ENCODE measurements around the gene POU6F2. TPM values are rescaled to one million over a fixed set of nuclear protein-coding genes. Genes with fewer than 3 reads are reported as not detected.

POU6F2 gene
- total RNA-seq, 1 donor from 2014 or later, result 1.1 TPM

DNA sequence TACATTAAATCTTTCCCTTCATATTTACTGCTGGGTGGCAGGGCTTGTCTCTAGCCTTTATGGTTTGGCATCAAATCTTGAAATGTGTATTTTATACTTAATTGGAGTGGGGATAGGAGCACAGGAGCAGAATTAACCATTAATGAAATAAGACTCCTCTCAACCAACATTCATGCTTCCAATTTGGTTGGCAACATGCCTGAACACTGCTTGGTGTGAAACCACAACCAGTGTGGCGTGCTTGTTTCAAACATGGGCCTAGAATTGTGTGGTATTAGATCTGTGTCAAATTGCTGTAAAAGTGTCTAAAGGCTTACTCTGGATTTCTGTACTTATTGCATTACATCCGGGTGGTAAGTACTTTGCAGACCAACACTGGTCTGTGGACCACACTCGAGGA, 43.7 kb upstream of the POU6F2 start:
- no peak for DNase-seq (ENCODE audit: low spot score)
- Mint-ChIP-seq H3K4me3 (ENCODE audit: unreplicated experiment) (no peak overlapping the region), H3K27ac (ENCODE audit: unreplicated experiment) (no peak overlapping the region), H3K27me3 (ENCODE audit: unreplicated experiment) (no peaks in the 10 kb centered on the region), H3K9me3 (ENCODE audit: unreplicated experiment) (no peaks in the 10 kb centered on the region), H3K4me1 (ENCODE audit: unreplicated experiment) (no peaks in the 10 kb centered on the region), H3K36me3 (ENCODE audit: low read depth, unreplicated experiment) (no peaks in the 10 kb centered on the region)
- TF ChIP-seq, protein P1, sequence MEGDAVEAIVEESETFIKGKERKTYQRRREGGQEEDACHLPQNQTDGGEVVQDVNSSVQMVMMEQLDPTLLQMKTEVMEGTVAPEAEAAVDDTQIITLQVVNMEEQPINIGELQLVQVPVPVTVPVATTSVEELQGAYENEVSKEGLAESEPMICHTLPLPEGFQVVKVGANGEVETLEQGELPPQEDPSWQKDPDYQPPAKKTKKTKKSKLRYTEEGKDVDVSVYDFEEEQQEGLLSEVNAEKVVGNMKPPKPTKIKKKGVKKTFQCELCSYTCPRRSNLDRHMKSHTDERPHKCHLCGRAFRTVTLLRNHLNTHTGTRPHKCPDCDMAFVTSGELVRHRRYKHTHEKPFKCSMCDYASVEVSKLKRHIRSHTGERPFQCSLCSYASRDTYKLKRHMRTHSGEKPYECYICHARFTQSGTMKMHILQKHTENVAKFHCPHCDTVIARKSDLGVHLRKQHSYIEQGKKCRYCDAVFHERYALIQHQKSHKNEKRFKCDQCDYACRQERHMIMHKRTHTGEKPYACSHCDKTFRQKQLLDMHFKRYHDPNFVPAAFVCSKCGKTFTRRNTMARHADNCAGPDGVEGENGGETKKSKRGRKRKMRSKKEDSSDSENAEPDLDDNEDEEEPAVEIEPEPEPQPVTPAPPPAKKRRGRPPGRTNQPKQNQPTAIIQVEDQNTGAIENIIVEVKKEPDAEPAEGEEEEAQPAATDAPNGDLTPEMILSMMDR (IDR thresholded peaks at IDR 0.05; ENCODE audit: unreplicated experiment), result no peak

DNA sequence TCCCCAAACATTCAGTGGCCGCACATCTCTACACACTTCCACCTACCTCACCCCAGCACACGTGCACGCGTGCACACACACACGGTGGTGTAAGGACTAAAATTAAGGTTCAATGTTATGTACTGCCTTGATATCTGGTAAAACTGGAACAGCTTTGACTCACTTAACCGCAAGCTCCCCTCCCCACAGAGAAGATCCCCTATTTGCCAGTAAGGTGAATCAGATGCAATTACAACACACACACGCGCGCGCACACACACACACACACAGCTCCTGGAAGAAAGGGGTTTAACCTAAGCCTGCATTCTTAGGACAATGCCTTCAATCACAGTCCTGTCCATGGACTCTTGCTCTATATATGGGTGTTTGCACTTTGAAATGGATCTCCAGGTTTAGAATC, 43.2 kb upstream of the POU6F2 start:
- Mint-ChIP-seq H3K27ac (ENCODE audit: unreplicated experiment) (no peak overlapping the region), H3K4me1 (ENCODE audit: unreplicated experiment) (no peaks in the 10 kb centered on the region), H3K36me3 (ENCODE audit: low read depth, unreplicated experiment) (no peaks in the 10 kb centered on the region), H3K9me3 (ENCODE audit: unreplicated experiment) (no peaks in the 10 kb centered on the region), H3K27me3 (ENCODE audit: unreplicated experiment) (no peaks in the 10 kb centered on the region), H3K4me3 (ENCODE audit: unreplicated experiment) (no peak overlapping the region)
- no peak for DNase-seq (ENCODE audit: low spot score)
- TF ChIP-seq, protein P1 (IDR thresholded peaks at IDR 0.05; ENCODE audit: unreplicated experiment), result no peak

DNA sequence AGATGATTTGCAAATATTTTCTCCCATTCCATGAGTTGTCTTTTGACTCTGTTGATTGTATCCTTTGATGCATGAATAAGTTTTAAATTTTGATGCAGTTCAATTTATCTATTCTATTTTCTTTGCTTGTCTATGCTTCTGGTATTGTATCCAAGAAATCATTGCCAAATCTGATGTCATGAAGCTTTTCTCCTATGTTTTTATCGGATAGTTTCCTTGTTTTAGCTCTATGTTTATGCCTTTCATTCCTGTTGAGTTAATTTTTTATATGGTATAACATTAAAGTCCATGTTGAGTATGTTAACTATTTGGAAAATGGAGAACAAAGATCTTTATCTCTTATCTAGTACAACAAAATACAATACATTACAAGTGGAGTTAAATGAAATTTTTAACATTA, 41.1 kb upstream of the POU6F2 start:
- H3K27me3 Mint-ChIP-seq (ENCODE audit: unreplicated experiment), result no peaks in the 10 kb centered on the region
- H3K9me3 Mint-ChIP-seq (ENCODE audit: unreplicated experiment), result no peaks in the 10 kb centered on the region
- no peaks in the 10 kb centered on the region for H3K4me1 Mint-ChIP-seq (ENCODE audit: unreplicated experiment)
- H3K4me3 Mint-ChIP-seq (ENCODE audit: unreplicated experiment), result no peak overlapping the region
- no peak for DNase-seq (ENCODE audit: low spot score)
- no peaks in the 10 kb centered on the region for H3K36me3 Mint-ChIP-seq (ENCODE audit: low read depth, unreplicated experiment)
- H3K27ac Mint-ChIP-seq (ENCODE audit: unreplicated experiment), result no peak overlapping the region
- TF ChIP-seq, protein P1 (IDR thresholded peaks at IDR 0.05; ENCODE audit: unreplicated experiment), result no peak

DNA sequence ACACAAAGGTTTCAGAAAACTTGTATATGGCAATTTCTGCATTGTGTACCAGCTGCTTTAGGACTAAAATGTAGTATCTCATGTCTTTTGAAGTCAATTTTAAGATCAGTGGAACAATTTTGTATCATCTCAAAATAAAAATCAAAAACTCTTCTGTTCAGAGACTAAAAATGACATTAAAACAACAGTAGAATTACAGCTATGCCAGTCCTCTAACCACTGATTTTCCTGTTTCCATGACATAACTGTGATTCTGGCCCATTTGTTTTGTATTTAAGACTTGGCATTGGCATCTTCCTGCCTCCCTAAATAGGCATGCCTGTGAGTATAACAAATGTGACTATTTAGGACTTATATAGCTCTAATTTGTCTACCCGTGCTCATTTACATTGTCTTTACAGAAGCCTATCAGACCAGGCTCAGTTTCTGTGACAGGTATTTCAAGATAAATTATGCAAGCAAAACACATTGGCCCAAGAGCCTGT, 39.7 kb upstream of the POU6F2 start:
- no peak overlapping the region for H3K27ac Mint-ChIP-seq (ENCODE audit: unreplicated experiment)
- no peak overlapping the region for H3K4me3 Mint-ChIP-seq (ENCODE audit: unreplicated experiment)
- H3K9me3 Mint-ChIP-seq (ENCODE audit: unreplicated experiment), result no peaks in the 10 kb centered on the region
- no peaks in the 10 kb centered on the region for H3K4me1 Mint-ChIP-seq (ENCODE audit: unreplicated experiment)
- TF ChIP-seq, protein P1 (IDR thresholded peaks at IDR 0.05; ENCODE audit: unreplicated experiment), result no peak
- H3K36me3 Mint-ChIP-seq (ENCODE audit: low read depth, unreplicated experiment), result no peaks in the 10 kb centered on the region
- DNase-seq (ENCODE audit: low spot score), result no peak
- H3K27me3 Mint-ChIP-seq (ENCODE audit: unreplicated experiment), result no peaks in the 10 kb centered on the region

DNA sequence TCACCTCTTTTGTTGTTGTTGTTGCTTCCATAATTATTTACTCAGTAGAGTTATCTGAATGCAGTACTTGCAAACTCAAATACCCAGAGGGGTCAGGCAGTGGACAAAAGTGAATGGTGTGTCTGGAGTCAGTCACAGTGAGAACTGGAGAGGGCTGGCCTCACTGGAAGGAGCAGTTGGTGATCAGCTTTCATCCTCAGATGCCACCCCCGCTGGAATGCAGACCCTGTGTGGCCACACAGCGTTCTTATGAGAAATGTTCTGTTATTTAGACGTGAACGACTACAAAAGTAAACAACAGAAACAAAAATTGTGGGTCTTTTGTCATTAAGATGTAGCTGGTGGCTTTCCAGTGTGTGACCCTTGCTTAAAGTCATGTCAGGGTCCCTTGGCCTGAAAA, 39.1 kb upstream of the POU6F2 start:
- Mint-ChIP-seq H3K27ac (ENCODE audit: unreplicated experiment) (no peak overlapping the region), H3K27me3 (ENCODE audit: unreplicated experiment) (no peaks in the 10 kb centered on the region), H3K36me3 (ENCODE audit: low read depth, unreplicated experiment) (no peaks in the 10 kb centered on the region), H3K4me1 (ENCODE audit: unreplicated experiment) (no peaks in the 10 kb centered on the region), H3K4me3 (ENCODE audit: unreplicated experiment) (no peak overlapping the region), H3K9me3 (ENCODE audit: unreplicated experiment) (no peaks in the 10 kb centered on the region)
- DNase-seq (ENCODE audit: low spot score), result no peak
- TF ChIP-seq, protein P1 (IDR thresholded peaks at IDR 0.05; ENCODE audit: unreplicated experiment), result no peak
